Right lung (tissue), 5 donors: ENCODE measurements around the gene CD200R1L. TPM values are rescaled to one million over a fixed set of nuclear protein-coding genes. Genes with fewer than 3 reads are reported as not detected.

Experiments
- DNase-seq, 2 donors: peaks; one replicate each; pipeline ENCODE4 v3.0.0-alpha.2; 2013
- polyA plus RNA-seq, 5 donors: library from polyadenylated mRNA; unstranded; fragments of 120-200 nt; gene quantifications; one replicate each; pipeline versions ENCODE4 v1.2.1 to v1.2.3, GENCODE V29; 2013; ENCODE audit warnings: inconsistent platforms in 1 of 5, low replicate concordance in 1 of 5; ENCODE audit not compliant: insufficient read length in 5 of 5, insufficient read depth in 1 of 5

CD200R1L gene
- polyA plus RNA-seq, 5 donors: not detected

- DNase-seq: no peak
Measured at GRCh38 chr3:112767777-112768176, 78.9 kb downstream of the CD200R1L start.

GRCh38 chr3:112767177-112767576 is 79.5 kb downstream of the CD200R1L start:
- DNase-seq: no peak

Other genes starting within 250 kb of the CD200R1L start
- gene CCDC80, start 205.7 kb downstream of the CD200R1L start, polyA plus RNA-seq: 100 to 1,000 TPM in 1 of 5 donors, 10 to 100 TPM in 4; 30.1 to 103 (median 68.1) TPM
- 1 to 10 TPM; 1.1 to 3.4 (median 2.1) TPM for gene CD200R1, start 128.2 kb upstream of the CD200R1L start, polyA plus RNA-seq
- gene GTPBP8, start 144.1 kb upstream of the CD200R1L start, polyA plus RNA-seq: 10 to 100 TPM; 15.1 to 26.3 (median 22.0) TPM